H9 (cell line): ENCODE data around the gene CYB5A. TPM values are rescaled to one million over a fixed set of nuclear protein-coding genes. Genes with fewer than 3 reads are reported as not detected.

Experiments used
- DNase-seq: peaks from one replicate; pipeline ENCODE4 v3.0.0-alpha.2; 2017
- H2AFZ ChIP-seq: one replicate; pipeline ENCODE4 v1.6.1; 2013; ENCODE audit warnings: mild to moderate bottlenecking, low read length, control low read depth, moderate library complexity
- H2AK5ac ChIP-seq: 2 replicates; pipeline ENCODE4 v1.6.1; 2013; ENCODE audit warnings: low read length, control low read depth, mixed read lengths; ENCODE audit not compliant: insufficient read length
- H2BK120ac ChIP-seq: one replicate; pipeline ENCODE4 v1.6.1; 2013; ENCODE audit warnings: low read depth, mild to moderate bottlenecking, low read length, control low read depth, inconsistent platforms; ENCODE audit not compliant: poor library complexity, severe bottlenecking
- H2BK12ac ChIP-seq: 2 replicates; pipeline ENCODE4 v1.6.1; 2013; ENCODE audit warnings: low read length, control low read depth, mixed read lengths, low read depth; ENCODE audit not compliant: insufficient read length
- H2BK15ac ChIP-seq: 2 replicates; pipeline ENCODE4 v1.6.1; 2013; ENCODE audit warnings: low read depth, low read length, control low read depth
- H2BK20ac ChIP-seq: one replicate; pipeline ENCODE4 v1.6.1; 2013; ENCODE audit warnings: low read depth, mild to moderate bottlenecking, low read length, control low read depth, inconsistent platforms; ENCODE audit not compliant: poor library complexity, severe bottlenecking
- H2BK5ac ChIP-seq: 2 replicates; pipeline ENCODE4 v1.6.1; 2013; ENCODE audit warnings: low read length, control low read depth, mixed read lengths; ENCODE audit not compliant: insufficient read length
- H3K14ac ChIP-seq: 2 replicates; pipeline ENCODE4 v1.6.1; 2013; ENCODE audit warnings: low read length, control low read depth; ENCODE audit not compliant: insufficient read depth
- H3K18ac ChIP-seq: 2 replicates; pipeline ENCODE4 v1.6.1; 2013; ENCODE audit warnings: low read depth, mild to moderate bottlenecking, mixed read lengths, low read length, control low read depth; ENCODE audit not compliant: insufficient read length
- H3K23ac ChIP-seq: 2 replicates; pipeline ENCODE4 v1.6.1; 2013; ENCODE audit warnings: low read length, control low read depth, mixed read lengths, low read depth; ENCODE audit not compliant: insufficient read length
- H3K23me2 ChIP-seq: 2 replicates; pipeline ENCODE4 v1.6.1; 2013; ENCODE audit warnings: low read depth, mild to moderate bottlenecking, mixed read lengths, low read length, control low read depth; ENCODE audit not compliant: insufficient read length, poor library complexity, severe bottlenecking
- H3K27ac ChIP-seq: 2 replicates; pipeline ENCODE4 v1.5.1; 2013; ENCODE audit warnings: low read length, control low read depth, mixed read lengths, low read depth; ENCODE audit not compliant: insufficient read length
- H3K27me3 ChIP-seq: 2 replicates; pipeline ENCODE4 v1.6.1; 2013; ENCODE audit warnings: low read length, control low read depth, inconsistent platforms; ENCODE audit not compliant: insufficient read depth
- H3K4ac ChIP-seq: 2 replicates; pipeline ENCODE4 v1.6.1; 2013; ENCODE audit warnings: low read depth, mild to moderate bottlenecking, control low read depth, inconsistent platforms, low read length, moderate library complexity
- H3K4me1 ChIP-seq: 2 replicates; pipeline ENCODE4 v1.6.1; 2013; ENCODE audit warnings: low read length, control low read depth, inconsistent platforms; ENCODE audit not compliant: insufficient read depth
- H3K4me2 ChIP-seq: 2 replicates; pipeline ENCODE4 v1.6.1; 2013; ENCODE audit warnings: low read length, control low read depth, mixed read lengths; ENCODE audit not compliant: insufficient read length, insufficient read depth
- H3K56ac ChIP-seq: 2 replicates; pipeline ENCODE4 v1.6.1; 2013; ENCODE audit warnings: low read depth, mild to moderate bottlenecking, mixed read lengths, low read length, control low read depth; ENCODE audit not compliant: insufficient read length
- H3K79me1 ChIP-seq: 2 replicates; pipeline ENCODE4 v1.6.1; 2013; ENCODE audit warnings: low read depth, mild to moderate bottlenecking, moderate library complexity, low read length, control low read depth, inconsistent platforms; ENCODE audit not compliant: insufficient read depth, poor library complexity, severe bottlenecking
- H3K79me2 ChIP-seq: 2 replicates; pipeline ENCODE4 v1.6.1; 2013; ENCODE audit warnings: low read length, control low read depth, inconsistent platforms; ENCODE audit not compliant: insufficient read depth
- H3K9ac ChIP-seq: 2 replicates; pipeline ENCODE4 v1.6.1; 2013; ENCODE audit warnings: low read length, control low read depth, mixed read lengths; ENCODE audit not compliant: insufficient read length; ENCODE audit errors: extremely low read depth
- H3K9me3 ChIP-seq: one replicate; pipeline ENCODE4 v1.6.1; 2013; ENCODE audit warnings: low read depth, low read length, inconsistent platforms; ENCODE audit not compliant: control insufficient read depth
- H3T11ph ChIP-seq: one replicate; pipeline ENCODE4 v1.6.1; 2013; ENCODE audit warnings: mild to moderate bottlenecking, low read length, control low read depth, inconsistent platforms
- H4K20me1 ChIP-seq: one replicate; pipeline ENCODE4 v1.6.1; 2013; ENCODE audit not compliant: control insufficient read depth, insufficient read length, insufficient read depth
- H4K5ac ChIP-seq: 2 replicates; pipeline ENCODE4 v1.6.1; 2013; ENCODE audit warnings: low read depth, mild to moderate bottlenecking, mixed read lengths, low read length, control low read depth; ENCODE audit not compliant: insufficient read length
- H4K8ac ChIP-seq: replicated peaks from 2 replicates; pipeline ENCODE4 v1.6.1; 2013; ENCODE audit warnings: low read length, control low read depth, mixed read lengths, low read depth; ENCODE audit not compliant: insufficient read length
- H4K91ac ChIP-seq: 2 replicates; pipeline ENCODE4 v1.6.1; 2013; ENCODE audit warnings: low read depth, mild to moderate bottlenecking, moderate library complexity, mixed read lengths, low read length, control low read depth; ENCODE audit not compliant: insufficient read length
- H3K27ac Mint-ChIP-seq, 3 experiments: 2 replicates in 2 of 3; 3 replicates in 1 of 3; pipeline ENCODE4 v1.8.0; 2020 to 2021; ENCODE audit warnings: mixed read lengths in 3 of 3, mild to moderate bottlenecking in 1 of 3, moderate library complexity in 1 of 3
- H3K27me3 Mint-ChIP-seq: 2 replicates; pipeline ENCODE4 v1.8.0; 2021; ENCODE audit warnings: low read depth, mild to moderate bottlenecking, moderate library complexity, mixed read lengths
- H3K36me3 Mint-ChIP-seq, 3 experiments: 2 replicates in 2 of 3; 3 replicates in 1 of 3; pipeline ENCODE4 v1.8.0; 2020 to 2021; ENCODE audit warnings: low read depth in 3 of 3, mixed read lengths in 3 of 3; ENCODE audit not compliant: insufficient read depth in 1 of 3
- H3K4me1 Mint-ChIP-seq, 2 experiments: 2 replicates each; pipeline ENCODE4 v1.8.0; 2020; ENCODE audit warnings: mixed read lengths in 2 of 2
- H3K4me3 Mint-ChIP-seq, 2 experiments: 2 replicates in 1 of 2; 3 replicates in 1 of 2; pipeline ENCODE4 v1.8.0; 2020 to 2021; ENCODE audit warnings: mild to moderate bottlenecking in 2 of 2, mixed read lengths in 2 of 2, moderate library complexity in 1 of 2
- H3K9me3 Mint-ChIP-seq, 2 experiments: 2 replicates in 1 of 2; 3 replicates in 1 of 2; pipeline ENCODE4 v1.8.0; 2020; ENCODE audit warnings: mild to moderate bottlenecking in 2 of 2, mixed read lengths in 2 of 2, moderate library complexity in 1 of 2
- CTCF ChIP-seq: fragments of 200-600 bp; sonication (generic); conservative IDR thresholded peaks from 3 replicates; pipeline ENCODE4 v1.8.0; 2021; ENCODE audit warnings: antibody characterized with exemption, mild to moderate bottlenecking
- WGBS: extraction: QIAGEN DNeasy Blood & Tissue Kit; methylation state at CpG from one replicate; pipeline ENCODE4 v1.1.7; 2013; ENCODE audit warnings: missing lambda C conversion rate, low lambda C conversion rate, mixed read lengths; ENCODE audit not compliant: insufficient read length; ENCODE audit errors: extremely low coverage; 5-methylcytosine and 5-hydroxymethylcytosine counted together
- total RNA-seq: library from RNA; stranded (reverse); gene quantifications from 2 replicates; pipeline ENCODE4 v1.2.1, GENCODE V29; 2021

The CYB5A gene
- total RNA-seq, 1 experiment from 2014 or later: 93.2 TPM

- H4K8ac ChIP-seq: no peak overlapping the region
- Mint-ChIP-seq H3K36me3 (no peaks in the 10 kb centered on the region; a peak in 1 of 7 replicates), H3K27ac (no peak overlapping the region; a peak in 1 of 7 replicates), H3K9me3 (no peaks in the 10 kb centered on the region), H3K4me1 (peaks cover 18 to 26% of the 10 kb centered on the region in 2 experiments), H3K27me3 (peaks cover 6% of the 10 kb centered on the region; the same call in 1 of the 2 replicates), H3K4me3 (no peak overlapping the region)
- no peak overlapping the region for H3K23ac ChIP-seq
- H3K27me3 ChIP-seq: no peaks in the 10 kb centered on the region
- H2BK5ac ChIP-seq: no peak overlapping the region
- H2BK15ac ChIP-seq: no peak overlapping the region
- no peaks in the 10 kb centered on the region for H3K79me1 ChIP-seq
- H3K4me2 ChIP-seq: no peak overlapping the region
- no peaks in the 10 kb centered on the region for H3K23me2 ChIP-seq
- no peak overlapping the region for H3K14ac ChIP-seq
- no peak overlapping the region for H3K4ac ChIP-seq
- no peaks in the 10 kb centered on the region for H3K9me3 ChIP-seq
- H4K91ac ChIP-seq: no peak overlapping the region
- no peak overlapping the region for H4K5ac ChIP-seq
- no peak overlapping the region for H2BK12ac ChIP-seq
- WGBS: no CpG with 5 or more reads among the region's 4 CpGs
- no peak overlapping the region for H3K18ac ChIP-seq
- no peak for DNase-seq
- no peak overlapping the region for H3K9ac ChIP-seq
- no peak overlapping the region for H2BK20ac ChIP-seq
- H4K20me1 ChIP-seq: no peaks in the 10 kb centered on the region
- H3K79me2 ChIP-seq: no peaks in the 10 kb centered on the region
- H3T11ph ChIP-seq: no peak overlapping the region
- H2AK5ac ChIP-seq: no peak overlapping the region
- H2BK120ac ChIP-seq: no peak overlapping the region
- no peak overlapping the region for H3K56ac ChIP-seq
- H3K4me1 ChIP-seq: no peaks in the 10 kb centered on the region; the same call in 1 of the 2 replicates
- TF ChIP-seq CTCF: no peak
- no peak overlapping the region for H2AFZ ChIP-seq
- H3K27ac ChIP-seq: no peak overlapping the region
Measured at GRCh38 chr18:74241426-74241825, 50.3 kb downstream of the CYB5A start.
